Stomach (tissue), 9 donors: ENCODE data around the gene TAF1C. TPM values are rescaled to one million over a fixed set of nuclear protein-coding genes. Genes with fewer than 3 reads are reported as not detected.

Source experiments
- DNase-seq, 2 donors: peaks; one replicate each; pipeline versions ENCODE4 v3.0.0 to v3.0.0-alpha.2; 2013 to 2019
- H3K27ac ChIP-seq, 5 donors: fragments of 200-600 bp in 4 of 5; sonication (generic) in 4 of 5; one replicate each; pipeline ENCODE4 v1.5.1; 2013 to 2019; ENCODE audit warnings: mild to moderate bottlenecking in 1 of 5, moderate library complexity in 1 of 5
- H3K27me3 ChIP-seq, 3 donors: fragments of 200-600 bp; sonication (generic); one replicate each; pipeline ENCODE4 v1.5.1; 2017 to 2019; ENCODE audit warnings: mixed run types in 1 of 3
- H3K36me3 ChIP-seq, 4 donors: fragments of 200-600 bp; sonication (generic); 1 replicate in 3 of 4; 2 replicates in 1 of 4; pipeline ENCODE4 v1.5.1; 2016 to 2019
- H3K4me1 ChIP-seq, 4 donors: fragments of 200-600 bp; sonication (generic); one replicate each; pipeline ENCODE4 v1.5.1; 2016 to 2019
- H3K4me3 ChIP-seq, 4 donors: fragments of 200-600 bp; sonication (generic) in 3 of 4; one replicate each; pipeline ENCODE4 v1.5.1; 2016 to 2019; ENCODE audit warnings: mild to moderate bottlenecking in 1 of 4
- H3K9me3 ChIP-seq, 4 donors: fragments of 200-600 bp; sonication (generic); one replicate each; pipeline ENCODE4 v1.5.1; 2016 to 2019
- EP300 ChIP-seq: sonication (generic); formaldehyde crosslinking; IDR thresholded peaks from one replicate; pipeline ENCODE4 v1.6.1; 2017; ENCODE audit warnings: antibody characterized with exemption
- POLR2A ChIP-seq, 4 donors: fragments of 450-650 bp; IDR thresholded peaks; one replicate each; pipeline ENCODE4 v1.6.1; 2016; ENCODE audit warnings: antibody characterized with exemption in 4 of 4, control low read depth in 2 of 4, mild to moderate bottlenecking in 1 of 4, moderate library complexity in 1 of 4
- POLR2AphosphoS5 ChIP-seq, 3 donors: sonication (generic); formaldehyde crosslinking; IDR thresholded peaks; one replicate each; pipeline ENCODE4 v1.6.1; 2016; ENCODE audit warnings: antibody characterized with exemption in 3 of 3
- WGBS, 5 donors: extraction: QIAGEN DNeasy Blood & Tissue Kit in 3 of 5; methylation state at CpG; one replicate each; pipeline versions ENCODE4 v1.1.5 to v1.1.7; 2013 to 2018; 5-methylcytosine and 5-hydroxymethylcytosine counted together
- intact Hi-C: fragments of 100-400 bp; cut with DNase I; formaldehyde crosslinking; loops from one replicate; pipeline ENCODE4 v1.15.1; 2023; ENCODE audit warnings: low total_unique reads
- polyA plus RNA-seq, 3 donors: library from polyadenylated mRNA; stranded (reverse); fragments of 200-250 nt; gene quantifications; one replicate each; pipeline ENCODE4 v1.2.3, GENCODE V29; 2013
- total RNA-seq, 5 donors: library from RNA; depleted of rRNA; stranded (reverse); fragments of >200 nt; gene quantifications; one replicate each; pipeline versions ENCODE4 v1.1.0 to v1.2.3, GENCODE V29; 2014 to 2016
- TF ChIP-seq, protein P1 (sequence below), 7 experiments: fragments of 450-650 bp in 4 of 7; fragments of 200-600 bp in 3 of 7; sonication (generic) in 3 of 7; IDR thresholded peaks; one replicate each; pipeline ENCODE4 v1.5.1; 2016 to 2019; ENCODE audit warnings: antibody characterized with exemption in 7 of 7, control low read depth in 2 of 7, mild to moderate bottlenecking in 1 of 7
- donor health status: healthy with polysubstance abuse.
- donor health status: Bipolar disorder and iron deficiency.
- donor health status: healthy.

TAF1C gene
- total and polyA plus RNA-seq, 8 donors: 15.3 to 377 (median 37.6) TPM

- WGBS, 5 donors: 75 to 87% (median 80%) methylated on average over 3 of the region's 3 CpGs
Measured at GRCh38 chr16:84150926-84151325, 35.9 kb downstream of the TAF1C start.

DNA sequence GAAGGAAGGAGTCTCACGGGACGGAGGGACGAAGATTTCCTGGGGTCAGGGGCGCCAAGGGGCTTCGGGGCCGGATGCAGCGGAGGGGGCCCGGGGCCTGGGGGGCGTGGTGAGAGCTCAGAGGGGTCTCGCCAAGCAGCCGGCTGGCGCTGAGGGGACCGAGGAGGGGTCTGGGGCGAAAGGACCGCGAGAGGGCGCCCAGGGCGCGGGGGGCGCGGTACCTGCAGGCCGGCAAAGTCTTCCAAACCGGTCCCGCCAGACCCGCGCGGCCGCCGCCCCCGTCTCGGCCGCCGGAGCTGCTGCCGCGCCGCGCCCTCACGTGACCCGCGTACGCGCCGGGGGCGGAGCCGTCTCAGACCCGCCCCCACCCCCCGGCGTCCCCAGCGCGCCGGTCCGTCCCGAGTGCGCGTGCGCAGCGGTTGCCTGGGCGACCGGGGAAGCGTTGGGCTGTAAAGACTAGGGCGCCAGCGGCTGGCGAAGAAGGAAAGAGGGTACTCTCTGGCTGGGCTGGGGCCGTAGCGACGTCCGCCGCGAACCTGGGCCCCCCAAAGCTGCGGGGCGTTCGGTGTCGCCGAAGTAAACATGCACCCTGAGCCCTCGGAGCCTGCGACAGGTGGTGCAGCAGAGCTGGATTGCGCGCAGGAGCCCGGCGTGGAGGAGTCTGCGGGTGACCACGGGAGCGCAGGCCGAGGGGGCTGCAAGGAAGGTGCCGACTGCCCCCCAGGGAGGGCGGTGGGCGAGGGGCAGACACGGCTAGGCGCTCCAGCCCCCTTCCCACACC is 41.8 kb downstream of the TAF1C start, which contains the start of the genes DNAAF1 and HSDL1:
TSS of gene DNAAF1 (plus strand) at position 450 of the 781 bp plus-strand sequence. CDS start at position 583, 133 bp downstream.
TSS of gene HSDL1 (minus strand) at position 319 of the 781 bp plus-strand sequence. CDS start 13,856 bp downstream, outside the sequence.
- peak within 1 kb of the TSS; percentile 97 to 98 (median 98) for H3K4me3 ChIP-seq
- no peaks in the 10 kb centered on the region for H3K27me3 ChIP-seq
- peaks cover 15 to 20% (median 17%) of the 10 kb centered on the region in 4 donors for H3K4me1 ChIP-seq
- no peaks in the 10 kb centered on the region for H3K9me3 ChIP-seq
- TF ChIP-seq POLR2A (IDR thresholded peaks at IDR 0.05) (no peak), POLR2AphosphoS5 (IDR thresholded peaks at IDR 0.05) (peak in 1 of 3 donors; percentile 22)
- H3K27ac ChIP-seq: peak within 1 kb of the TSS; percentile 66 to 90 (median 81)
- DNase-seq: peak; percentile 95 to 97
- no peaks in the 10 kb centered on the region for H3K36me3 ChIP-seq
- 0 to 1% (median 1%) methylated on average over 35 to 89 of the region's 89 CpGs for WGBS, 5 donors
- intact Hi-C loops: no loop called here

More at GRCh38 chr16:84150926-84151325, 35.9 kb downstream of the TAF1C start:
- DNase-seq: no peak
- Histone ChIP-seq H3K9me3 (no peaks in the 10 kb centered on the region), H3K36me3 (no peaks in the 10 kb centered on the region), H3K27me3 (peaks cover 0 to 5% (median 0%) of the 10 kb centered on the region in 3 donors), H3K27ac (no peak overlapping the region), H3K4me3 (no peak overlapping the region), H3K4me1 (peaks cover 0 to under 1% (median 0%) of the 10 kb centered on the region in 4 donors)
- intact Hi-C loops: no loop called here
- TF ChIP-seq POLR2A (IDR thresholded peaks at IDR 0.05): no peak
- no peak for TF ChIP-seq EP300
- no peak for TF ChIP-seq POLR2AphosphoS5 (IDR thresholded peaks at IDR 0.05)
- TF ChIP-seq, protein P1, sequence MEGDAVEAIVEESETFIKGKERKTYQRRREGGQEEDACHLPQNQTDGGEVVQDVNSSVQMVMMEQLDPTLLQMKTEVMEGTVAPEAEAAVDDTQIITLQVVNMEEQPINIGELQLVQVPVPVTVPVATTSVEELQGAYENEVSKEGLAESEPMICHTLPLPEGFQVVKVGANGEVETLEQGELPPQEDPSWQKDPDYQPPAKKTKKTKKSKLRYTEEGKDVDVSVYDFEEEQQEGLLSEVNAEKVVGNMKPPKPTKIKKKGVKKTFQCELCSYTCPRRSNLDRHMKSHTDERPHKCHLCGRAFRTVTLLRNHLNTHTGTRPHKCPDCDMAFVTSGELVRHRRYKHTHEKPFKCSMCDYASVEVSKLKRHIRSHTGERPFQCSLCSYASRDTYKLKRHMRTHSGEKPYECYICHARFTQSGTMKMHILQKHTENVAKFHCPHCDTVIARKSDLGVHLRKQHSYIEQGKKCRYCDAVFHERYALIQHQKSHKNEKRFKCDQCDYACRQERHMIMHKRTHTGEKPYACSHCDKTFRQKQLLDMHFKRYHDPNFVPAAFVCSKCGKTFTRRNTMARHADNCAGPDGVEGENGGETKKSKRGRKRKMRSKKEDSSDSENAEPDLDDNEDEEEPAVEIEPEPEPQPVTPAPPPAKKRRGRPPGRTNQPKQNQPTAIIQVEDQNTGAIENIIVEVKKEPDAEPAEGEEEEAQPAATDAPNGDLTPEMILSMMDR (IDR thresholded peaks at IDR 0.05): no peak

DNA sequence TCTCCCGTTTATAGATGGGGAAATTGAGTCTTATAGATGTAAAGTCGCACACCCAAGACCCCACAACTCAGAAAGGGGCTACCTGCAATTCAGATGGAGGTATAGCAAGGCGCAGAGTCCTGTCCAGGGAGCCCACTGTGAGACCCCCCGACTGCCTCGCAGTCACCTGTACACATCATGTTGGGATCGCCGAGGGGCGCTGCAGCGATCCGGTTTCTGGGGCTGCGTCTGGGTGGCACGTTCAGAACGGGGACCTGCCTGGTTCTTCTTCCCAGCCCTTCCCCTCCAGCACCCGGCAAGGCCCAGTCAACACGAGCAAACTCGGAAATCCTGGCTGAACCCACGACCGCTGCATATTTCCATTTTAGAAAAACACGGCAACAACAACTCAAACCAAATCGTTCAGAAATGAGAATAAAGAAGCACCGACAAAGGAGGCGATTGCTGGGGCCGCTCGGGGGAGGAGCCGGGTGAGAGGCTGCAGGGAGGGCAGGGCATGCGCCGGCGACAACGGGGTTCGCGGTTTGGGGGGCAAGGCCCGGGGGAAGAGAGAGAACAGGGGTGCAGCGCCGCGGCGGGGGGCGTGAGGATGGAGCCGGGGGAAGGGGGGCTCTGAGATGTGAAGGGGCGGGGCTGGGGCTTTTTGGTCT is 42.5 kb downstream of the TAF1C start:
- no peaks in the 10 kb centered on the region for H3K9me3 ChIP-seq
- peak overlapping the region; percentile 66 to 90 (median 81) for H3K27ac ChIP-seq
- no peaks in the 10 kb centered on the region for H3K27me3 ChIP-seq
- intact Hi-C loops: no loop called here
- H3K4me1 ChIP-seq: peaks cover 15 to 25% (median 18%) of the 10 kb centered on the region in 4 donors
- peak overlapping the region; percentile 97 to 98 (median 98) for H3K4me3 ChIP-seq
- DNase-seq: peak; percentile 30 to 67
- no peaks in the 10 kb centered on the region for H3K36me3 ChIP-seq
- 1 to 2% (median 1%) methylated on average over 30 to 39 of the region's 39 CpGs for WGBS, 5 donors
- TF ChIP-seq POLR2A (IDR thresholded peaks at IDR 0.05): no peak
- TF ChIP-seq EP300: no peak
- TF ChIP-seq, protein P1 (IDR thresholded peaks at IDR 0.05): no peak
- no peak for TF ChIP-seq POLR2AphosphoS5 (IDR thresholded peaks at IDR 0.05)

- Histone ChIP-seq H3K4me1 (peaks cover 15 to 30% (median 24%) of the 10 kb centered on the region in 4 donors), H3K4me3 (peak overlapping the region; percentile 97 to 98 (median 98)), H3K36me3 (no peaks in the 10 kb centered on the region), H3K27ac (peak overlapping the region in 2 of 5 donors; percentile 78 to 90), H3K9me3 (no peaks in the 10 kb centered on the region), H3K27me3 (no peaks in the 10 kb centered on the region)
- TF ChIP-seq POLR2AphosphoS5 (IDR thresholded peaks at IDR 0.05) (no peak), POLR2A (IDR thresholded peaks at IDR 0.05) (no peak), EP300 (no peak)
- TF ChIP-seq, protein P1 (IDR thresholded peaks at IDR 0.05): no peak
- intact Hi-C loops: no loop called here
- WGBS, 5 donors: 16 to 24% (median 21%) methylated on average over 13 of the region's 13 CpGs
- DNase-seq: peak in 1 of 2 donors; percentile 39
Measured at GRCh38 chr16:84143784-84144199, 43.1 kb downstream of the TAF1C start.
